DMS79 (cell line): ENCODE data around the gene AKAP1.

ENCODE experiments used
- DNase-seq: peaks from one replicate; lab custom pipeline; 2025; lab: John Stamatoyannopoulos, UW

AKAP1 gene

GRCh38 chr17:57084802-57085447 is at the start of gene AKAP1:
Gene AKAP1, plus strand, starts transcription at chr17:57085246. Its CDS starts 20,219 bp downstream, at chr17:57105465.
- peak; percentile 61 for DNase-seq

GRCh38 chr17:57035971-57036481 is 49.0 kb upstream of the AKAP1 start:
- peak; percentile 91 for DNase-seq

GRCh38 chr17:57037411-57037810 is 47.6 kb upstream of the AKAP1 start:
- no peak for DNase-seq

- DNase-seq: no peak
Measured at GRCh38 chr17:57038486-57038885, 46.6 kb upstream of the AKAP1 start.

GRCh38 chr17:57040571-57040970 is 44.5 kb upstream of the AKAP1 start:
- no peak for DNase-seq

- DNase-seq: no peak
Measured at GRCh38 chr17:57043276-57043675, 41.8 kb upstream of the AKAP1 start.

DNA sequence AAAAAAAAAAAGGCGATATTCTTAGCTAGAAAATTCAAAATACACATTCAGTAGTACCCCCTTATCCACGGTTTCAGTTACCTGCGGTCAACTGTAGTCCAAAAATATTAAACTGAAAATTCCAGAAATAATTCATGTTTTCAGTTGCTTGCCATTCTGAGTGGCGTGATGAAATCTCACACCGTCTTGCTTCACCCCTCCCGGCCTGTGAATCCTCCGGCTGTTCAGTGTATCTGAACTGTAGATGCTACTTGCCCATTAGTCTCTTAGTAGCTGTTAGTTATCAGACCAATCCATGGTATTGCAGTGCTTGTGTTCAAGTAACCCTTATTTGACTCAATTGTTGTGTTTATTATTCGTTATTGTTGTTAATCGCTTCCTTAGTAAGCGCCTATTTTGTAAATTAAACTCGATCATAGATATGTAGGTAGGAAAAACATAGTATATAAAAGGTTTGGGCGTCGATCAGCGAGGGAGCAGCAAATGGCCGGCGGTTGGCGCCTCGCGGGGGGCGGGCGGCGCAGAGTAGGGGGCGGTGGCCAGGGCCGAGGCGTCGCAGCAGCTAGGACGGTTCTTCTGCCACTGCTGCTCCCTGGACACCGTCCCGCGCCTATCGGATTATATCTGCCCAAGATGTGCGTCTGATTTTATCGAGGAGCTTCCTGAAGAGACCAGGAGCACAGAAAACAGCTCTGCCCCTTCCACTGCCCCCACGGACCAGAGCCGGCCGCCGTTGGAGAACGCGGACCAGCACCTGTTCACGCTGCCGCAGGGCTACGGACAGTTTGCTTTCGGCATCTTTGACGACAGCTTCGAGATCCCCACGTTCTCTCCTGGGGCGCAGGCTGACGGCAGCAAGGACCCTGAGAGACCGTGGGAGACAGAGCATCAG is 39.8 kb upstream of the AKAP1 start:
- DNase-seq: no peak

DNA sequence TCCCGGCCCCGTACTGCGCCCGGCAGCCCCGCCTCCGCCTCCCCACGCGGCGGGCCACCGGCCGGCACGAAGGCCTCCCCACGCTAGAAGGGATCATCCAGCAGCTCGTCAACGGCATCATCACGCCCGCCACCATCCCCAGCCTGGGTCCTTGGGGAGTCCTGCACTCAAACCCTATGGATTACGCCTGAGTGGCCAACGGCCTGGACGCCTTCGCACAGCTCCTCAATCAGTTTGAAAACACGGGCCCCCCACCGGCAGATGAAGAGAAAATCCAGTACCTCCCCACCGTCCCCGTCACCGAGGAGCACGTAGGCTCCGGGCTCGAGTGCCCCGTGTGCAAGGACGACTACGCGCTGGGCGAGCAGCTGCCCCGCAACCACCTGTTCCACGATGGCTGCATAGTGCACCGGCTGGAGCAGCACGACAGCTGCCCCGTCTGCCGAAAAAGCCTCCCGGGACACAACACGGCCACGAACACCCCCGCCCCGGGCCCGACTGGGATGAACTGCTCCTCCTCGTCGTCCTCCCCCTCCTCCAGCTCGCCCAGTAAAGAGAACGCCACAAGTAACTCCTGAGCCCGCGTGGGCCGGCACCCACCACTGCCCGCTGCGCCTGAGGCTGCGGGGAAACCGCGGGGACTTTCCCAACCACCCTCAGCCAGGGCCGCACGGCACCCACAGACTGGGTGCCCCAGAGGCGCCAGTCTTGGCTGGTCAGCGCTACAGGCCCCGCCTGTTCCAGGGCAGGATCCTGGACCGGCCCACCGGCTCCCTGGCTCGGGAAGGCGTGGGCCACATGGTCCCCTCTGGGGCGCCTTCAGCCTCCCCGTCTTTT is 39.0 kb upstream of the AKAP1 start:
- peak; percentile 43 for DNase-seq

DNA sequence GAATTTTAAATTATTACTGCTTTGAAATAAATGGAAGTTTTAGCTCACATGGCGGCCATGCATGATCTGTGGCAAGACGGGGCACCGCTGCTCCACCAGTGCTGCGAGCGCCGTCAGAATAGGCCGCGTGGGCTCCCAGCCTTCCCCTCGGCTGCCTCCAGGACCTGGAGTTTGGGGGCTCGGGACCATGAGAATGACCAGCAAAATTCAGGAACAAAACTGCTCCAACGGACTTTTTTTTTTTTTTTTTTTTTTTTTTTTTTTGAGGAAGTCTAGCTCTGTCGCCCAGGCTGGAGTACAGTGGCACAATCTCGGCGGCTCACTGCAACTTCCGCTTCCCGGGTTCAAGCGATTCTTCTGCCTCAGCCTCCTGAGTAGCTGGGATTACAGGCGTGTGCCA is 38.3 kb upstream of the AKAP1 start:
- no peak for DNase-seq

GRCh38 chr17:57048096-57048495 is 37.0 kb upstream of the AKAP1 start:
- no peak for DNase-seq

DNA sequence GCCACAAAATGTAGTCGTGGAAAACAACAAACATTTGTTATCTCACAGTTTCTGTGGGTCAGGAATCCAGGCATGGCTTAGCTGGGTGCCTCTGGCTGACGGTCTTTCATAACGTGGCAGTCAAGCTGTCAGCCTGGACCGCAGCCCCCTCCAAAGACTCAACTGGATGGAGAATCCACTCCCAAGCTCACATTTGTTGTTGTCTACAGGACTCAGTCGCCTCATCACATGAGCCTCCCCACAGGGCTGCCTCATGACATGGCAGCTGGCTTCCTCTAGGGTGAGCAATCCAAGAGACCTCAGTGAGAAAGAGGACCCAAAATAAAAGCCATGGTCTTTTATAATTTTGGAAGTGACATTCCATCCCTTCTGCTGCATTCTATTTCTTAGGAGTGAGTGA is 34.7 kb upstream of the AKAP1 start:
- DNase-seq: no peak

DNA sequence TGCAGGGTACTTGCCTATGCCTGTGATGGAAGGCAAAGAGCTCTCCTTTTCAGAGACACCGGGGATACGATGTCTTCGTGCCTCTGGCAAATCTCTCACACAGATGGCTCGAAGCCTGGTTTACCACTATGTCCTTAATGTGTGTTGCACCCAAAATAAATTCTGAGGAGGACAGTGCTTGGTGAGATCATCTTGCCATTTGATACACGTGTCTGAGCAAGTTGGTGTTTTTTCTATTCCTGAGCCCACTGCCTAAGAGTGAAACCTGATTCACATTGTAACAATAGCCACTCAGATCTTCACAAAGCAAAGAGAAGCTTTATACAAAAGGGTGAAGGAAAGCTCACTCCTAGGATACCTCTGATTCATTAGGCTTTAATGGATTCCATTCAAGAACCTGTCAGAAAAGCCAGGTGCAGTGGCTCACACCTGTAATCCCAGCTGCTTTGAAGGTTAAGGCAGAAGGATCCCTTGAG is 33.1 kb upstream of the AKAP1 start:
- DNase-seq: peak; percentile 88

DNA sequence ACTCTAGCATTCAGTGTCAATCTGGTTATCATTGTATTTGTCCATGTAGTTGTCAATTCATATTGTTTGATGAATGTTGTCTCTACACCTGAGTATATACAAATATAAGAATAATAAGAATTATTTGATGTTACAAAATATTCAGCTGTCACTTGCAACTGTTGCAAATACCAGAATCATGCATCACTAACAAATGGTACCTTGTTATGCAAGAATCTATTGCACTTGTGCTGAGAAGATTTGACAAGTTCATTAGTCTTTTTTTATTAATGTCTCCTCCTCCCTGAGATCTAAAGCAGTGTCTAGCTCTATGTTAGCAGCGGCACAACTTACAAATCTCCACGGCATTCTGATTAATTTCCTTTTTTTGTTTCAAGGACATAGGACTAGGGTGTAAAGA is 22.2 kb upstream of the AKAP1 start:
- no peak for DNase-seq

- no peak for DNase-seq
Measured at GRCh38 chr17:57067162-57067561, 17.9 kb upstream of the AKAP1 start.

GRCh38 chr17:57067781-57068180 is 17.3 kb upstream of the AKAP1 start:
- no peak for DNase-seq

DNA sequence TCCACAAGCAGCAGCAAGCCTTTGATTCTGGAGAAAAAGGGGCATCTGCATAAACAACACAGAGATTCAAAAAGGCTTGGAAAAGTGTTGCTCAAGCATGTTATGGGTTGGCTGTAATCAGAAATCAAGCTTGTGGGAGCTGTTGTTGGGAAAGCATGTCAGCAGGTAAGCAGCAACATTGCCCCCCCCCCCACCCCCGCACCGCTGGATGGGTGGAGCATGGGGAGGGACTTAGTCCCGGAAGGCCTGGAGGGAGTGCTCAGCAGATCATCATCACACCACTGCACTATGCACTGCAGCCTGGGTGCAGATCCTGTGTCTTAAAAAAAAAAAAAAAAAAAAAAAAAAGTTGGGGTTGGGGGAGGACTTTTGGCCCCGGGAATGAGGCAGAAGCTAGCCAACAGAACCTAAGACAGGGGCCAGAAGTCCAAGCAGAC is 16.8 kb upstream of the AKAP1 start:
- no peak for DNase-seq

- DNase-seq: no peak
Measured at GRCh38 chr17:57068707-57069106, 16.3 kb upstream of the AKAP1 start.

DNA sequence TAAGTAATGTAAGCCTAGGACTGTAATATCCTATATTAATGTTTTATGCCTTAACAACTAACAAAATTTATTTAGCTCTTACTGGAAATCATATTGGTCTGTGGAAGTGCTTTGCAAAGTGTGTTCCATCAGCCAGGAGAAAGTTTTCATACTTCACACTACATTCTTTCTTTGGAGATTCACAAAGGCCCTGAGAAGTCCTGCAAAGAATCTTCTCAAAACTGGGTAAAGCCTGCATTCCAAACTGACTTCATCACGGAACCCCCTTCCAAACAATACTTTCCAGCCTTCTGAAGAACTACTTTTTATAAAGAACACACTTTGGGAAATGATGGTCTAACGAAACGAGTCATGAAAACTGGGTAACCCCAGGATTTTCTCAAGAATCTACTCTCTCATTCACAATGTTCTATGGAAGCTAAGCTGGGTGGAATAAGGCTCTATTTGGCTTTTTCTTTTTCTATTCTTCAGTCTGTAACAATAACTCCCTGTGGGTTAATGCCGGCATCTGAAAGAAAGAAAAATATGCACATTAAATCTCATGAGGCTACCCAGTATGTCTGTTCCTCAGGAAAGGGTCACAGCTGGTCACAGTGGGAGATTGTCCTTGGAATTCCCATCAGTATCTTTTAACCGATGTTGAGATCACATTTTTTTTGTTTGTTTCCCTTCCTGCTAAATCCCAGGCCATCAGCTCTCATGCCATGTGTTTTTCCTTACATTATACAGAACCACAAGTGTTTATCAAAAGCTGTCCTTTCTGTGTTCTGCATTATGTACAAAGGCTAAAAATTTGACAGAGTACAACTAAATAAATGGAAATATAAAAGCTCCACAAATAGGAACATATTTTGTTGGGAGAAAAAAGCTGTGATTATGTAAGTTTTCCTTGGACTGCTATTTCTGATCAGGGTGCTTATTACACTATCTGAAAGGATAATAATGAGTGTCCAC is 12.8 kb upstream of the AKAP1 start:
- no peak for DNase-seq

- DNase-seq: no peak
Measured at GRCh38 chr17:57073626-57074025, 11.4 kb upstream of the AKAP1 start.

DNA sequence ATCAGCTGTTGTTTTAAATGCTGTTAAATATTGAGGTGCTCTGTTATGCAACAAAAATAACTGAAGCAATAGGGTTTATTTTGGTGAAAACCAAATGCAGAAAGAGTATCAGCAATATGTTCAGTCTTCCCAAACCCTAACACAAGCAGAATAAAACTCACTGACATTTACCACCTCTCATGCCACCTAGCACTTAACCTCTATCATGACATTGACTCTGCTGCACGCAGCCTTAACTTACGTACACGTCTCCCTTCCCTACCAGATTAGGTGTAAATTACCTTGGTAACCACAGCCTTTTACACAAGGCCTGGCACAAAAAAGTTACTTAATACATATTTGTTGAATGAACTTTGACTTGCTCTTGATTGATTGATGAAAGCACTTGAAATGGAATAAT is 9.9 kb upstream of the AKAP1 start:
- DNase-seq: no peak

GRCh38 chr17:57075785-57076184 is 9.3 kb upstream of the AKAP1 start:
- no peak for DNase-seq
